Measurements from ENCODE around the gene KRTAP5-7. TPM values are rescaled to one million over a fixed set of nuclear protein-coding genes. Genes with fewer than 3 reads are reported as not detected.

KRTAP5-7 gene
- total RNA-seq, 1 donor from 2014 or later: not detected

- Histone ChIP-seq H3K27ac (ENCODE audit: low read depth, low read length) (no peak overlapping the region), H4K20me1 (ENCODE audit: insufficient read depth, low read length) (no peaks in the 10 kb centered on the region), H3K9me3 (ENCODE audit: insufficient read depth, low read depth, low read length) (peaks cover 4% of the 10 kb centered on the region), H3K4me2 (ENCODE audit: low read length) (no peak overlapping the region), H3K4me3 (ENCODE audit: insufficient read depth, low read depth, low read length) (no peak overlapping the region), H2AFZ (ENCODE audit: low read depth, low read length) (no peak overlapping the region), H3K9ac (ENCODE audit: low read length) (no peak overlapping the region), H3K4me1 (ENCODE audit: insufficient read depth, low read length) (no peaks in the 10 kb centered on the region), H3K36me3 (ENCODE audit: insufficient read depth, low read length) (peaks cover 3% of the 10 kb centered on the region), H3K79me2 (ENCODE audit: insufficient read depth, low read length) (no peaks in the 10 kb centered on the region), H3K27me3 (ENCODE audit: insufficient read depth, low read length) (no peaks in the 10 kb centered on the region)
- H3K4me1 Mint-ChIP-seq (ENCODE audit: low read depth, unreplicated experiment): peaks cover 3% of the 10 kb centered on the region
- H3K36me3 Mint-ChIP-seq (ENCODE audit: low read depth, unreplicated experiment): peaks cover 35% of the 10 kb centered on the region
- H3K27me3 Mint-ChIP-seq (ENCODE audit: low read depth, unreplicated experiment): no peaks in the 10 kb centered on the region
- peaks cover 33% of the 10 kb centered on the region for H3K9me3 Mint-ChIP-seq (ENCODE audit: unreplicated experiment)
- H3K4me3 Mint-ChIP-seq (ENCODE audit: unreplicated experiment): no peak overlapping the region
- DNase-seq (ENCODE audit: low read depth) (no peak), FAIRE-seq (no peak)
- TF ChIP-seq, protein P1, sequence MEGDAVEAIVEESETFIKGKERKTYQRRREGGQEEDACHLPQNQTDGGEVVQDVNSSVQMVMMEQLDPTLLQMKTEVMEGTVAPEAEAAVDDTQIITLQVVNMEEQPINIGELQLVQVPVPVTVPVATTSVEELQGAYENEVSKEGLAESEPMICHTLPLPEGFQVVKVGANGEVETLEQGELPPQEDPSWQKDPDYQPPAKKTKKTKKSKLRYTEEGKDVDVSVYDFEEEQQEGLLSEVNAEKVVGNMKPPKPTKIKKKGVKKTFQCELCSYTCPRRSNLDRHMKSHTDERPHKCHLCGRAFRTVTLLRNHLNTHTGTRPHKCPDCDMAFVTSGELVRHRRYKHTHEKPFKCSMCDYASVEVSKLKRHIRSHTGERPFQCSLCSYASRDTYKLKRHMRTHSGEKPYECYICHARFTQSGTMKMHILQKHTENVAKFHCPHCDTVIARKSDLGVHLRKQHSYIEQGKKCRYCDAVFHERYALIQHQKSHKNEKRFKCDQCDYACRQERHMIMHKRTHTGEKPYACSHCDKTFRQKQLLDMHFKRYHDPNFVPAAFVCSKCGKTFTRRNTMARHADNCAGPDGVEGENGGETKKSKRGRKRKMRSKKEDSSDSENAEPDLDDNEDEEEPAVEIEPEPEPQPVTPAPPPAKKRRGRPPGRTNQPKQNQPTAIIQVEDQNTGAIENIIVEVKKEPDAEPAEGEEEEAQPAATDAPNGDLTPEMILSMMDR (IDR thresholded peaks at IDR 0.05; ENCODE audit: insufficient read depth, low read depth, low read length): no peak
- no peak for TF ChIP-seq EZH2 (IDR thresholded peaks at IDR 0.05; ENCODE audit: insufficient read depth, low read length)
- no peak overlapping the region for H3K27ac Mint-ChIP-seq (ENCODE audit: unreplicated experiment)
Measured at GRCh38 chr11:71505781-71506180, 21.3 kb upstream of the KRTAP5-7 start.

GRCh38 chr11:71507102-71507501 lies 20.0 kb upstream of the KRTAP5-7 start:
- no peak for FAIRE-seq

More at GRCh38 chr11:71507102-71507501, 20.0 kb upstream of the KRTAP5-7 start:
- H3K4me2 ChIP-seq (ENCODE audit: low read length): no peak overlapping the region
- H3K36me3 Mint-ChIP-seq (ENCODE audit: low read depth, unreplicated experiment): peaks cover 37% of the 10 kb centered on the region
- peaks cover 6% of the 10 kb centered on the region for H3K9me3 ChIP-seq (ENCODE audit: insufficient read depth, low read depth, low read length)
- no peak for DNase-seq (ENCODE audit: low read depth)
- H3K4me1 Mint-ChIP-seq (ENCODE audit: low read depth, unreplicated experiment): peaks cover 3% of the 10 kb centered on the region
- TF ChIP-seq, protein P1 (IDR thresholded peaks at IDR 0.05; ENCODE audit: insufficient read depth, low read depth, low read length): no peak
- TF ChIP-seq EZH2 (IDR thresholded peaks at IDR 0.05; ENCODE audit: insufficient read depth, low read length): no peak
- H3K4me3 Mint-ChIP-seq (ENCODE audit: unreplicated experiment): no peak overlapping the region
- H3K27ac Mint-ChIP-seq (ENCODE audit: unreplicated experiment): no peak overlapping the region
- H3K4me1 ChIP-seq (ENCODE audit: insufficient read depth, low read length): no peaks in the 10 kb centered on the region
- no peak overlapping the region for H2AFZ ChIP-seq (ENCODE audit: low read depth, low read length)
- no peak overlapping the region for H3K27ac ChIP-seq (ENCODE audit: low read depth, low read length)
- H3K4me3 ChIP-seq (ENCODE audit: insufficient read depth, low read depth, low read length): no peak overlapping the region
- peaks cover 3% of the 10 kb centered on the region for H3K27me3 Mint-ChIP-seq (ENCODE audit: low read depth, unreplicated experiment)
- no peaks in the 10 kb centered on the region for H4K20me1 ChIP-seq (ENCODE audit: insufficient read depth, low read length)
- no peaks in the 10 kb centered on the region for H3K27me3 ChIP-seq (ENCODE audit: insufficient read depth, low read length)
- H3K9me3 Mint-ChIP-seq (ENCODE audit: unreplicated experiment): peaks cover 42% of the 10 kb centered on the region
- H3K9ac ChIP-seq (ENCODE audit: low read length): no peak overlapping the region
- H3K79me2 ChIP-seq (ENCODE audit: insufficient read depth, low read length): no peaks in the 10 kb centered on the region
- H3K36me3 ChIP-seq (ENCODE audit: insufficient read depth, low read length): peaks cover 3% of the 10 kb centered on the region
